Prostate gland (tissue), 2 donors: ENCODE measurements around the gene LMO7.

Experiments
- CTCF ChIP-seq, 4 experiments: fragments of 200-600 bp in 2 of 4; fragments of 450-650 bp in 2 of 4; sonication (generic) in 2 of 4; IDR thresholded peaks; 1 replicate in 3 of 4; 2 replicates in 1 of 4; pipeline ENCODE4 v1.5.1; 2016 to 2019; ENCODE audit warnings: antibody characterized with exemption in 4 of 4, mild to moderate bottlenecking in 2 of 4, moderate library complexity in 2 of 4
- POLR2A ChIP-seq: fragments of 450-650 bp; IDR thresholded peaks from one replicate; pipeline ENCODE4 v1.6.1; 2016; ENCODE audit warnings: antibody characterized with exemption, mild to moderate bottlenecking
- POLR2AphosphoS5 ChIP-seq: sonication (generic); formaldehyde crosslinking; IDR thresholded peaks from one replicate; pipeline ENCODE4 v1.6.1; 2017; ENCODE audit warnings: antibody characterized with exemption

GRCh38 chr13:75660694-75661093, 24.6 kb downstream of the LMO7 start:
- TF ChIP-seq POLR2AphosphoS5 (no peak), CTCF (IDR thresholded peaks at IDR 0.05) (no peak), POLR2A (no peak)
